ENCODE results near the gene RHBDD1.

The RHBDD1 gene

DNA sequence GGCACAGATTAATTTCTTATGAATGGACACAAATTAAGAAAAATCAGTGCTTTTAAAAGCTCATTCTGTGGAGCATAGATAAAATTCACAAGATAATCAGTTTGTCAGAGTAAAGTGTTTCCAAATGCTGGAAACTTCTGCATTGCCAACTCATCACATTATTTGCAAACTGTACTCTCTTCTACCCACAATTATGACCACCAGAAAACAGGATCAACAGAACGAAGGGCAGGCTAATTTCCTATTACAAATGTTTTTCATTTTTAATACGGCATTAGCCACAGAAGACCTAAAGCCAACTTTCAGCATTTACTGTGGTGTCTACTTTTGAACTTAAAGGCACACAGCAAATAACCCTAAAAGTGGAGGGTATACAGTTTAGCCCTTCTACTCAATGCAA lies 42.2 kb upstream of the RHBDD1 start:
- Histone ChIP-seq H3K9me3 (ENCODE audit: control insufficient read depth, low read length) (no peaks in the 10 kb centered on the region), H3K4me3 (ENCODE audit: low read depth, low read length) (peak overlapping the region; percentile 27), H3K27ac (no peak overlapping the region), H3K27me3 (ENCODE audit: control insufficient read depth, insufficient read depth, low read length) (no peaks in the 10 kb centered on the region), H2AFZ (no peak overlapping the region), H3K9ac (no peak overlapping the region), H3K79me2 (no peaks in the 10 kb centered on the region), H3K4me2 (ENCODE audit: low read length) (peak overlapping the region; percentile 47), H3K36me3 (ENCODE audit: control insufficient read depth, insufficient read depth, low read length) (no peaks in the 10 kb centered on the region), H3K4me1 (peaks cover 8% of the 10 kb centered on the region)
- TF ChIP-seq CTCF (IDR thresholded peaks at IDR 0.05): no peak

DNA sequence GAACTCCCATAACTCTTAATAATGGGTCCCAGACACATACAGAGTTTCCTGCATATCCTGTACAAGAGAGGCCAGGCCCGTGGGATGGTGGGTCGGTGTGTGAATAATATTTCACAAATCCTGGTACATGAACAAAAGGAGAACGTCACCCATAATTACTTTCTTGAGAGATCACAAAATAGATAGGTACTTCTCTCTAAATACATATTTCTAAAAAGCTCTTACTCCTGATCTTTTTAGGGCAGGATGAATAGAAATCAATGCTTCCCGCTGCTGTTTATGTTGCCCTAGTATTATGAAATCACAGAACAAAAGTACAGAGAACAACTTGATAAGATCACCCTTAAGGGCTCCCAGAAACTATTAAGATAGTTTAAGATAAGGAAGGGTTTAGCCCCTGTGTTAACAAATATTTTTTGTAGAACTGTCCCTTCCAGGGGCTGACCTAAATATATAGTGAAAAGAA lies 41.6 kb upstream of the RHBDD1 start:
- Histone ChIP-seq H3K79me2 (no peaks in the 10 kb centered on the region), H3K27ac (peak overlapping the region; percentile 11), H3K4me3 (ENCODE audit: low read depth, low read length) (peak overlapping the region; percentile 27), H3K36me3 (ENCODE audit: control insufficient read depth, insufficient read depth, low read length) (no peaks in the 10 kb centered on the region), H3K9me3 (ENCODE audit: control insufficient read depth, low read length) (no peaks in the 10 kb centered on the region), H2AFZ (no peak overlapping the region), H3K9ac (no peak overlapping the region), H3K4me1 (peaks cover 8% of the 10 kb centered on the region), H3K4me2 (ENCODE audit: low read length) (peak overlapping the region; percentile 47), H3K27me3 (ENCODE audit: control insufficient read depth, insufficient read depth, low read length) (no peaks in the 10 kb centered on the region)
- no peak for TF ChIP-seq CTCF (IDR thresholded peaks at IDR 0.05)

GRCh38 chr2:226794751-226795171 lies 41.1 kb upstream of the RHBDD1 start:
- Histone ChIP-seq H3K27me3 (ENCODE audit: control insufficient read depth, insufficient read depth, low read length) (no peaks in the 10 kb centered on the region), H3K79me2 (no peaks in the 10 kb centered on the region), H3K27ac (peak overlapping the region; percentile 11), H3K4me2 (ENCODE audit: low read length) (peak overlapping the region; percentile 47), H3K9me3 (ENCODE audit: control insufficient read depth, low read length) (no peaks in the 10 kb centered on the region), H3K4me3 (ENCODE audit: low read depth, low read length) (peak overlapping the region; percentile 27), H3K9ac (no peak overlapping the region), H2AFZ (no peak overlapping the region), H3K4me1 (peaks cover 8% of the 10 kb centered on the region), H3K36me3 (ENCODE audit: control insufficient read depth, insufficient read depth, low read length) (no peaks in the 10 kb centered on the region)
- TF ChIP-seq CTCF (IDR thresholded peaks at IDR 0.05): no peak

DNA sequence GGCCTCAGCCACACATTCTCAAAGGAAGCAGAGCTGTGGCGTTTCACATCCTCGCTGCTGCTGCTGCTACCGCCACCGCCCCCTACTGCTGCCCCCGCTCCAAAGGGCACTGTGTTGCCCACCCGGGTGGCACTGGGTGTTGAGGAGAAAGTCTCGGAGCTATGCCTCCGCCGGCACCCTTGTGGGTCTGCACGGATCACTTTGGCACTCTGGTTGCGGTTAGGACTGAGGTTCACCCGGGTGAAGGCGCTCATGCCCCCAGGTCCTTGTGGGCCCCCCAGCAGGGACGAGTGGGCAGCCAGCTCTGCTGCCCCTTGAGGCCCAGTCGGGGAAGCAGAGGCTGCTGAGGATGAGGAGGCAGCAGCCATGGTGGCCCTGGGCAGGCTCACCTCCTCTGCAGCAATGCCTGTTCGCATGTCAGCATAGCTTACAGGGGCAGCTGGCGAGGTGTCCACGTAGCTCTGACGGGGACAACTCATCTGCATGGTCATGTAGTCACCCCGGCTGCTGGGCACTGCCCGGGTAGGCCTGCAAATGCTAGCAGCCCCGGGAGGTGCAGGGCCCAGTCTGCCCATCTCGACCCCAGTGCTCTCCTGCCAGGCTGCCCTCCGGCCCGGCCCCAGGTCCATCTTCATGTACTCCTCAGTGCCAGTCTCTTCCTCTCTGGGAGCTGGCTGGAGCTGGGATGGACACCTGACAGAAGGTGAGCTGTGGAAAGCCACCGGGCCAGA lies 40.4 kb upstream of the RHBDD1 start:
- H3K36me3 ChIP-seq (ENCODE audit: control insufficient read depth, insufficient read depth, low read length): no peaks in the 10 kb centered on the region
- no peaks in the 10 kb centered on the region for H3K9me3 ChIP-seq (ENCODE audit: control insufficient read depth, low read length)
- no peak overlapping the region for H3K4me3 ChIP-seq (ENCODE audit: low read depth, low read length)
- no peak for TF ChIP-seq CTCF (IDR thresholded peaks at IDR 0.05)
- H2AFZ ChIP-seq: no peak overlapping the region
- no peak overlapping the region for H3K4me2 ChIP-seq (ENCODE audit: low read length)
- no peaks in the 10 kb centered on the region for H3K27me3 ChIP-seq (ENCODE audit: control insufficient read depth, insufficient read depth, low read length)
- H3K27ac ChIP-seq: no peak overlapping the region
- peaks cover 8% of the 10 kb centered on the region for H3K4me1 ChIP-seq
- no peaks in the 10 kb centered on the region for H3K79me2 ChIP-seq
- H3K9ac ChIP-seq: no peak overlapping the region
